Esophagus muscularis mucosa (tissue), 4 donors: ENCODE results near the gene UBL4B. TPM values are rescaled to one million over a fixed set of nuclear protein-coding genes. Genes with fewer than 3 reads are reported as not detected.

Source experiments
- DNase-seq: peaks from one replicate; pipeline ENCODE4 v3.0.0-alpha.2; 2017; ENCODE audit errors: extremely low spot score
- H3K27ac ChIP-seq, 4 donors: fragments of 200-600 bp; sonication (generic); replicated peaks in 1 of 4; 1 replicate in 3 of 4; 2 replicates in 1 of 4; pipeline ENCODE4 v1.5.1; 2016 to 2019; ENCODE audit warnings: mild to moderate bottlenecking in 1 of 4
- H3K27me3 ChIP-seq, 4 donors: fragments of 200-600 bp; sonication (generic); one replicate each; pipeline versions ENCODE4 v1.5.1 to v1.6.0; 2016 to 2019
- H3K36me3 ChIP-seq, 4 donors: fragments of 200-600 bp; sonication (generic); one replicate each; pipeline ENCODE4 v1.5.1; 2016 to 2019
- H3K4me1 ChIP-seq, 4 donors: fragments of 200-600 bp; sonication (generic); one replicate each; pipeline ENCODE4 v1.5.1; 2016 to 2019
- H3K4me3 ChIP-seq, 4 donors: fragments of 200-600 bp; sonication (generic); 1 replicate in 2 of 4; 2 replicates in 2 of 4; pipeline ENCODE4 v1.5.1; 2016 to 2019; ENCODE audit warnings: mild to moderate bottlenecking in 4 of 4, moderate library complexity in 1 of 4
- H3K9me3 ChIP-seq, 4 donors: fragments of 200-600 bp; sonication (generic); 1 replicate in 3 of 4; 2 replicates in 1 of 4; pipeline ENCODE4 v1.5.1; 2016 to 2019
- CTCF ChIP-seq, 3 experiments: fragments of 200-600 bp in 2 of 3; fragments of 450-650 bp in 1 of 3; sonication (generic) in 2 of 3; IDR thresholded peaks; one replicate each; pipeline ENCODE4 v1.5.1; 2017 to 2019; ENCODE audit warnings: antibody characterized with exemption in 3 of 3, mild to moderate bottlenecking in 2 of 3, moderate library complexity in 1 of 3
- EP300 ChIP-seq: sonication (generic); formaldehyde crosslinking; IDR thresholded peaks from one replicate; pipeline ENCODE4 v1.6.1; 2017; ENCODE audit warnings: antibody characterized with exemption
- POLR2A ChIP-seq: fragments of 450-650 bp; IDR thresholded peaks from one replicate; pipeline ENCODE4 v1.6.1; 2017; ENCODE audit warnings: antibody characterized with exemption, moderate library complexity, mild to moderate bottlenecking, low read depth
- POLR2AphosphoS5 ChIP-seq, 2 donors: sonication (generic); formaldehyde crosslinking; IDR thresholded peaks; one replicate each; pipeline ENCODE4 v1.6.1; 2017; ENCODE audit warnings: antibody characterized with exemption in 2 of 2
- WGBS: methylation state at CpG from one replicate; pipeline ENCODE4 v1.1.5; 2018; 5-methylcytosine and 5-hydroxymethylcytosine counted together
- intact Hi-C: fragments of 100-400 bp; cut with DNase I; formaldehyde crosslinking; loops from one replicate; pipeline ENCODE4 v1.15.1; 2023
- total RNA-seq, 4 donors: library from RNA; depleted of rRNA; stranded (reverse); fragments of >200 nt; gene quantifications; one replicate each; pipeline versions ENCODE4 v1.1.0 to v1.2.1, GENCODE V29; 2016

UBL4B gene
- total RNA-seq, 4 donors from 2014 or later, result not detected

- TF ChIP-seq POLR2AphosphoS5 (IDR thresholded peaks at IDR 0.05) (no peak), POLR2A (no peak), CTCF (IDR thresholded peaks at IDR 0.05) (no peak), EP300 (no peak)
- no peak overlapping the region for H3K27ac ChIP-seq
- no peak overlapping the region for H3K4me3 ChIP-seq
- DNase-seq, result no peak
- intact Hi-C loops, result no loop called here
- H3K4me1 ChIP-seq, result peaks cover 20 to 25% (median 23%) of the 10 kb centered on the region in 4 donors
- H3K9me3 ChIP-seq, result no peaks in the 10 kb centered on the region
- H3K36me3 ChIP-seq, result no peaks in the 10 kb centered on the region
- peaks cover 0 to 60% (median 3%) of the 10 kb centered on the region in 4 donors for H3K27me3 ChIP-seq
- 93% methylated on average over 5 of the region's 5 CpGs for WGBS
These were observed 31.2 kb upstream of the UBL4B start for GRCh38 chr1:110081061-110081460.

GRCh38 chr1:110082477-110082876 lies 29.8 kb upstream of the UBL4B start:
- H3K9me3 ChIP-seq, result no peaks in the 10 kb centered on the region
- H3K36me3 ChIP-seq, result no peaks in the 10 kb centered on the region
- H3K27ac ChIP-seq, result no peak overlapping the region
- peaks cover 0 to 56% (median 3%) of the 10 kb centered on the region in 4 donors for H3K27me3 ChIP-seq
- DNase-seq, result no peak
- TF ChIP-seq POLR2AphosphoS5 (IDR thresholded peaks at IDR 0.05), result no peak
- TF ChIP-seq POLR2A, result no peak
- TF ChIP-seq EP300, result no peak
- no peak for TF ChIP-seq CTCF (IDR thresholded peaks at IDR 0.05)
- intact Hi-C loops, result no loop called here
- peaks cover 20 to 25% (median 23%) of the 10 kb centered on the region in 4 donors for H3K4me1 ChIP-seq
- no peak overlapping the region for H3K4me3 ChIP-seq
- 84% methylated on average over 5 of the region's 5 CpGs for WGBS

- Histone ChIP-seq H3K9me3 (no peaks in the 10 kb centered on the region), H3K36me3 (no peaks in the 10 kb centered on the region), H3K27me3 (peaks cover 0 to 58% (median 3%) of the 10 kb centered on the region in 4 donors), H3K27ac (peak overlapping the region; percentile 81 to 85 (median 82)), H3K4me1 (peaks cover 20 to 29% (median 25%) of the 10 kb centered on the region in 4 donors), H3K4me3 (peak overlapping the region; percentile 73 to 84 (median 74))
- no peak for DNase-seq
- 31% methylated on average over 15 of the region's 15 CpGs for WGBS
- intact Hi-C loops, result no loop called here
- TF ChIP-seq EP300 (no peak), POLR2A (no peak), POLR2AphosphoS5 (IDR thresholded peaks at IDR 0.05) (peak in 1 of 2 donors; percentile 32), CTCF (IDR thresholded peaks at IDR 0.05) (no peak)
These were observed 29.0 kb upstream of the UBL4B start for GRCh38 chr1:110083061-110083865.

GRCh38 chr1:110083866-110084226 lies 28.4 kb upstream of the UBL4B start:
- H3K9me3 ChIP-seq, result no peaks in the 10 kb centered on the region
- H3K4me1 ChIP-seq, result peaks cover 20 to 30% (median 26%) of the 10 kb centered on the region in 4 donors
- intact Hi-C loops, result no loop called here
- WGBS, result 8% methylated on average over 33 of the region's 37 CpGs
- no peak for DNase-seq
- peak overlapping the region; percentile 73 to 84 (median 74) for H3K4me3 ChIP-seq
- H3K27ac ChIP-seq, result peak overlapping the region; percentile 81 to 85 (median 82)
- H3K36me3 ChIP-seq, result no peaks in the 10 kb centered on the region
- no peak for TF ChIP-seq POLR2AphosphoS5 (IDR thresholded peaks at IDR 0.05)
- no peak for TF ChIP-seq EP300
- TF ChIP-seq POLR2A, result no peak
- TF ChIP-seq CTCF (IDR thresholded peaks at IDR 0.05), result no peak
- H3K27me3 ChIP-seq, result peaks cover 0 to 59% (median 3%) of the 10 kb centered on the region in 4 donors
